Erythroblast (primary cell): ENCODE data around the gene PIGL.

Source experiments
- DNase-seq, 2 experiments: peaks; one replicate each; lab custom pipeline; 2025; lab: John Stamatoyannopoulos, UW
- GATA1 ChIP-seq: IDR thresholded peaks from 2 replicates; pipeline ENCODE4 v1.6.1; 2011; ENCODE audit warnings: low read depth, mild to moderate bottlenecking, control low read depth, low read length, moderate library complexity
- POLR2A ChIP-seq: IDR thresholded peaks from 2 replicates; pipeline ENCODE4 v1.6.1; 2011; ENCODE audit warnings: mild to moderate bottlenecking, low read length

The PIGL gene

GRCh38 chr17:16352303-16352666, 135.3 kb downstream of the PIGL start:
- peak; percentile 55 to 57 for DNase-seq
- TF ChIP-seq POLR2A, result no peak
- no peak for TF ChIP-seq GATA1

GRCh38 chr17:16352667-16353316, 135.8 kb downstream of the PIGL start:
- TF ChIP-seq GATA1 (no peak), POLR2A (no peak)
- DNase-seq, result peak; percentile 74 to 77

GRCh38 chr17:16353317-16354174, 136.5 kb downstream of the PIGL start, which contains the start of gene CENPV:
Gene CENPV, minus strand, starts transcription at chr17:16353469. Its CDS starts 33 bp downstream, at chr17:16353436.
- TF ChIP-seq POLR2A (peak; percentile 38), GATA1 (no peak)
- peak; percentile 79 to 86 for DNase-seq

- DNase-seq, result no peak
- no peak for TF ChIP-seq POLR2A
- no peak for TF ChIP-seq GATA1
Measured at GRCh38 chr17:16354585-16354984, 137.6 kb downstream of the PIGL start.

- TF ChIP-seq GATA1 (no peak), POLR2A (no peak)
Measured at GRCh38 chr17:16358394-16358793, 141.4 kb downstream of the PIGL start.

GRCh38 chr17:16361874-16362273, 144.9 kb downstream of the PIGL start:
- TF ChIP-seq GATA1, result no peak
- no peak for TF ChIP-seq POLR2A
- DNase-seq, result no peak

More at GRCh38 chr17:16358394-16358793, 141.4 kb downstream of the PIGL start:
- DNase-seq, result no peak

- TF ChIP-seq GATA1 (no peak), POLR2A (no peak)
- peak; percentile 79 to 89 for DNase-seq
Measured at GRCh38 chr17:16363749-16364536, 146.9 kb downstream of the PIGL start.

GRCh38 chr17:16364625-16365024, 147.6 kb downstream of the PIGL start:
- DNase-seq, result no peak
- TF ChIP-seq POLR2A, result no peak
- TF ChIP-seq GATA1, result no peak

- no peak for TF ChIP-seq POLR2A
- no peak for TF ChIP-seq GATA1
- peak; percentile 7 to 23 for DNase-seq
Measured at GRCh38 chr17:16371742-16372141, 154.7 kb downstream of the PIGL start.

GRCh38 chr17:16374146-16374938, 157.3 kb downstream of the PIGL start:
- no peak for TF ChIP-seq GATA1
- TF ChIP-seq POLR2A, result no peak

More at GRCh38 chr17:16374146-16374938, 157.3 kb downstream of the PIGL start:
- DNase-seq, result peak in 1 of 2 experiments; percentile 21
